NAMALWA (cell line): ENCODE data around the gene NAV2.

Experiments used
- DNase-seq: peaks from one replicate; pipeline ENCODE4 v3.0.0-alpha.2; 2015; ENCODE audit warnings: low spot score

NAV2 gene

DNA sequence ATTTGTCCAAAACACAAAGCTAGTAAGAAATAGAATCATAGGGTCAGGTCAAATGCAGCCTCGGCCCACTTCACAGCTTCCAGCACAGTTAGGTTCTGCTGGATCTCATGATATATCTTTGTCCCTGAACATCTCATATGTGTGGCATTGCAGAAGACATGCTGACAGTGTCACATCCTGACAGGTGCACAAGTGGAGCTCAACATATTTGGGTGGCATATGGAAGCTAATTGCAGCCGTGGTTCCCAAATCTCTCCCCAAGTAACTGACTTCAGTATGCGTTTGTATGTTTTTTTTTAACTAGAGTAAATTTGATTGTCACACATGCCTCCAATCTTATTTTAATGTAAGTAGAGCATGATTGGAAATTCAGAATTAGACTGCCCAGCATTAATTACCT lies 33.4 kb downstream of the NAV2 start:
- DNase-seq, result no peak

DNA sequence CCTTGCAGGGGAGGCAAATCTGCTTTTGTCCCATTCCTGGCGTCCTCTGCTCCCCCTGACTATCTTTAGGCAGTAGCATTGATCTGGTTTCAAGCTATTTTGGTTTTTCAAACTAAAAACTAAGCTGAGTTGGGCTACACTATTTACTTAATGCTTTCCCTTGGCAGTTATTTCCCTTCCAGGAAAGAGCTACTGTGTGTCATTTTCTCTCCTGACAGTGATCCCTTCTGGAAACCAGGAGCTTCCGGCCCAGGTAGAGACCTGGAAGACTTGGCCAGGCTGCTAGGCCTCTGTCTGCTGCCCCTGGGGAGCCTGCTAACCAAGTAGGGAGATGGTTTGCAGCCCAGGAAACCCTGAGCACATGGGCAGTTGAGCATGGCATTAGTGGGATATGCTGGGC lies 35.0 kb downstream of the NAV2 start:
- no peak for DNase-seq

DNA sequence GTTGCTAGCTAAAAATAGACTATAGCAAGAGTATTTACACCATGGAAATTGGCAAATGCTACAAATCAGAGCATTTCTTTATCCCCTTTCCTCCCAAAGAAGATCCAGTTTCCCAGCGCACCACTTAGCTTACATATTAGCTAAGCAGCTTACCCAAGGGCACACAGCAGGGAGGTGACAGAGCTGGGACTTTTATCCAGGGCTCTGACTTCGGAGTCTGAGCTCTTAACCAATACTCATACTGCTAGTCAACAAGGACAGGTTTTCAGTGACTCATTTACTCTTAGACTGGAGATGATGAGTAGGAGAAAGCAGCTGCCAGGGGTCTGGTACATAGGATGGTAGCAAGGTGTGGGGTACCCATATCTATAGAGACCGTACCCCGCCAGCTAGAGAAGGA lies 38.4 kb downstream of the NAV2 start:
- DNase-seq, result no peak

DNA sequence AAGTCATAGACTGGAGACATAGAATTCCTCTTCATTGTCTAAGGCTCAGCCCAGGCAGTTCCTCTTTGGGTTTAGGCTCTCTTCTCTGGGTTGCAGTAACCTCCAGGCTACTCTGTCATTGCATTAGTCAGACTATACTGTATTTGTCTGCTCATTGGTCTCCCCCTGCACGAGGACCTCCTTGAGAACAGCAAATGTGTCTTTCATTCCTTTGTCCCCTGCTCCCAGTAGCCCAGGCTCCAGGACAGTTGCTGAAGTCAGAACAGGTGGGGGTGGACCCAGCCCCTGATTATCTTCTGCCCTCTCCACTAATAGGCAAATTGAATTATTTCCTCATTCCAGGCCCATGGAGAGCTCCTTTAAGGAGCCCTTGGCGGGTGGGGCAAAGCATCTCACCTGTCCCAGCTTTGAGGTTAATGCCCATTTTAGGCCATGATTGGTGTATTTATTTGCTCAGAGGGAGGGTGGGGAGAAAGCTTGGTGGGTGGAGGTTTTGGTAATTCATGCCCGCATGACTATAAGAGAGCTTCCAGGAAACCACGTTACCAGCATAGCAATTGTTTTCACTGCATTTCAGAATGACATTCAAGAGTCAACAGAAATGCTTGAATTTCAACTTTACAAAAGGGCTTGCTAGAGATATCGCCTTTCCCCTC lies 40.9 kb downstream of the NAV2 start:
- DNase-seq, result no peak

DNA sequence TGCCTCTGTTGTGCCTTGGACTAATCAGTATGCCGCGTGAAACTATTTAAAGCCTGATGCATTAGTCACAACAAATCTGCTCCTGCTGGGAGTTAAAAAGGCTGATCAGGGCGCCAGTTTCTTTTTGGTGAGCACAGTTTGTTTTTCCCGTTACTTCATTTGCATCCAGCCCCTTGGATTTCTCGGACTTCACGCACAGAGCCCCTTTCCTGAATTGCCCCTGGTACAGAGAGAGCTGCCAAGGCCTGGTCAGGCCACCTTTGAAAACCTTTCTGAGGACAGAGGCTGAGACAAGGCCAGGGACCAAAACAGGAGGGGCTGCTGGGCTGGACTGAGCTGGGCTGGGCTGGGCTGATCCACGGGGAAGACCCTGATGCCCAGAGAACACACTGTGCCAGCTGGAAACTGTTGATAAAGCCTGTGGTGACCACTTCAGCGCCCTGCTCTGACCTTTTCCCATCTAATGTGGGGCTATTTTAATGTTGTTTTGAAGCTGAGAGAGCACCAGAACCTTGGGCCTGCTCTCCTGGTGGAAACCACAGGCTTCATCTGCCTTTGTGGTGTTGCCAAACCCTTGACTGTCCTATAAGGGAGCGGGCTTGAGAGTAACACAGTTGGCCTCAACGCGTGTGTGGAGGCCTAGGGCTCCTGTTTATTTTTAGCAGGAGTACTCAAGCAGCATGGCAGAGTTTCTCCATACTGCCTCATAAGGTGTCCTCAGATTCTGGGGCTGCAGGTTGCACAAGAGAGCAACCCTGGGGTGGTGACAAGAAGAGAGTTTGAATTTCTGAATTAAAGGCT lies 44.2 kb downstream of the NAV2 start:
- DNase-seq, result no peak

DNA sequence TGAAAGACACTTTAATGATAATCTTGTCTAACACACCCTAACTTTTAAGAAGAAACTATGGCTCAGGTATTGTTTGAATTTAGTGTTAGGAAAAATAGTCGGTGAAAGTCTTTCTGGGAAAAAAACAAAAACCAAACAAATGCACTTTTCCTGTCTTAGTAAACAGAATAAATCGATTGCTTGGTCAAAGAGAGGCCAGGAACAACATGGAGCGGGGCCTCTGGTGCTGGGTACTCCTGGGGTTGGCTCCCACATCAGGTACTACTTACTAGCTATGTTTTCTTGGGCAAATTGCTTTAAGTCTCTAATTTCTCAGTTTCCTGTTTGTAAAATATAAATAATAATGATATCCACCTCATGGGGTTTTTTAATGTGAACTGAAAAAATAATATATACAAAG lies 46.8 kb downstream of the NAV2 start:
- DNase-seq, result no peak

DNA sequence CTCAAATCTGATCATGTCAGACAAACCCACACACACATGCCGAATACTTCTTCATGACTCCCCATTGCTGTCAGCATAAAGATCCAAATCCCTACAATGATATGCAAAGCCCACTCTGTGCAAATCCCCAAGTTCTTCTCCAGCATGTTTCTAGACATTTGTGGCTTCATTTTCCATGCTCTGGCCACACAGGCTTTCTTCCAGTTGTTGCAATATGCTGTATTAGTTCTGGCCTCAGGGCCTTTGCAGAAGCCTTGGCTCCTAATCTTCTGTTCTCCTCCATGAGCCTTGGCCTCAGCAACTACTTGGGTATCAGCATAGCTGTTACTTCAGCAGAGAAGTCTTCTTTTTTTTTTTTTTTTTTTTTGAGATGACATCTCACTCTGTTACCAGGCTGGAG lies 49.6 kb downstream of the NAV2 start:
- DNase-seq, result no peak

DNA sequence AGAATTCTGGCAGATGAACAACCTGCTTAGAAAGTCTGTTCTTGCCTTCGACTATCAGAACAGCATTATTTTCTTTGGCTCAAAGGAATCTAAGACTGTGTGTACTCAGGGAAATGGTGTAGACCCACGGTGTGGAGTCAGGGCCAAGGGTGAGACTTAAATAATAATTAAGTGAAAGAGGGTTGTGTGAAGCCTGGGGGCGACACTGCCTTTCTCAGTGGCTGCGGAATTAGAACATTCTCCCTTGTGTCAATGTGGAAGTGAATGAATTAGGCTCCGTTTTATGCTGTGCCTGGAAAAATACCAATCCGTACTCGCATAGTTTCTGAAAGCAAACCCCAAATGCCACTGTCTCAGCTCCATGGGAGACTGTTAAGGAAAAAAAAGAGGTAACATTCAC lies 50.7 kb downstream of the NAV2 start:
- no peak for DNase-seq

DNA sequence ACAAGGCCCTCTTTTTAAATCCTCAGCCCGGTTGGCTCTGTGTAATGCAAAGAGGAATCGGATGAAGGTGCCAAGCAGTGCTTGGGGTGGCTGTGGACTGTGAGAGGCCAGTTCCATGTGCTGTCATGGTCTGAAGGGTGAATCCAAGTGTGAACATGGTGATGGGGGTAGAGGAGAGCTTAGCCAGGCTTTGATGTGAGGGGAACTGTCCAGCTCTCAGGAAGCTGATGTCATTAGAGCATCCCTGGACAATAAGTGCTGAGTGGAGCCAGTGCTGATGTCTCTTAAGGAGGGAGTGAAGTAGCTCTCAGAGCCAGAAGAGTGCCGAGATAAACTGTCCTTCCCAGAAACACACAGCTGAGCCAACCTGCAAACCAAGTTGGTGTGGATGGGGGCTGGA lies 53.6 kb downstream of the NAV2 start:
- no peak for DNase-seq

DNA sequence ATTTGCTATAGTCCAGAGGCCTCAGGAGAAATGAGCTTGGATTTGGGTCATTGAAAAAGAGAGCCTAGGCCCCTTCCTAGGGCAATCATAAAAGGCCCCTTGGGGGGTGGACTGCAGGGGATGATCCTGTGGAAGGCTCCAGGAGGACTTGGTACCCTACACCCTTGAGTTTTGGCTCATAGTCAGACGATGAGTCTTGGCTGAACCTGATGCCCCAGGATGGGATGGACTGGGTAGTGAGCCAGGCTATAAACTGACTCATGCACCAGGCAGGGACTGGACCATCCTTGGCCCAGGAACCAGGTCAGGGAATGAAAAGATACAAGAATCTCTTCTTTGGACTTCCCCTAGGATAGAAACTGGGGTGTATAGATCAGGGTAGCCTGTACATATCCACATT lies 54.2 kb downstream of the NAV2 start:
- DNase-seq, result no peak

DNA sequence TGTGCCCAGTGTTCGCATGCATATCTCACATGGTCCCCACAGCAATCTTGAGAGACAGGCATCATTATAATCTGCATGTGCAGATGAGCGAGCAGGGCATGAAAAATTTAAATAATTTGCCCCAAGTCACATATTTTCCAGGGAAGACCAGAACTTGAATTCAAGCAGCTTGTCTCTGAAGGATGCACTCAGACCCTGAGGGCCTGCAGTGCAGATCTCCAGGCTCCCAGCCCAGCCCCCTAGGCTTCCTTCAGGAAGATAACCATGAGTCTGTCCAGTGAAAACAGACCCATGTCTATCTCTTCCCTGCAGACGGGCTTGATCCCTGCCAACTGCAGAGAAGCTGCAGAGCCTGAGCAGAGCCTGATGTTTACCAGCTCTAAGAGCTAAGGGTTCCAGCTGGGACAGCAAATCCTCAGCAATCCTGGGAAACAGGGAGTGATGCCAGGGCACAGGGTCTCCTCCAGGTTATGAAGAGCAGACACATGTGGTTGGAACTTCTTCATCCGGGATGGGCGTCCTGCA lies 55.1 kb downstream of the NAV2 start:
- no peak for DNase-seq

DNA sequence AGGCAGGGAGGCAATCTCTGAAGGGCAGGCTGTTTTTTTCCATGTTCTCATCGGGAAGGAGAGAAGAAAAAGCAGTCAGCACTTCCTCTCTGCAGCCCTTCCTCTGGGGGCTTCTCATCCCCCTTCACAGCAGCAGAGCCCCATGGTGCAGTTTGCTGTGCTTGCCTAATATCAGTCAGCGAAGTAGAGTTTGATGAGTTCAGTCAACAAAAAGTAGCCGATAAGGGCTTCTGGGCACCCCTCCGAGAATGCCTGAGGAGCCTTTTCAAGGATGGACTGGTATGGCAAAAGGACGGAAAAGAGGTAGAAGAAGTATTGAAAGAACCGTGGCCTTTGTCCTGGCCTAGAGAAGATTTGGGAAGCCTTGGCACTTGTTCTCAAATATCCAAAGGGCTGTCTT lies 55.6 kb downstream of the NAV2 start:
- DNase-seq, result no peak

DNA sequence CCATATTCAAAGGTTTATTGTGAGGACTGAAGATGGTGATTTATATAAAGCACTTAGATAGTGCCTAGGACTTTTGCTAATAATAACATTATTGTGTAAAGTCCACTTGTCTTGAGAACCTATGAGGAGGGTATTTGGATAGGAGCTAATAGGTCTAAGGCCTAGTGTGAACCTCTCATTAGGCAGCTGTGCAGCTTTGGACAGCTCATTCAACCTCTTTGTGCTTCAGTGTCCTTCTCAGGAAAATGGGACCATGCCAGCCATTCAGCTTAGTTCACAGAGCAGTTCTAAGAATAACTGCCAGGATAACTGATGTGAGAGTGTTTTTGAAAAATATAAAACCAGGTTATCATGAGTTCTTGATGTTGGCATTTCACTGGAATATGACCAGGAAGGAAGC lies 56.2 kb downstream of the NAV2 start:
- DNase-seq, result no peak

DNA sequence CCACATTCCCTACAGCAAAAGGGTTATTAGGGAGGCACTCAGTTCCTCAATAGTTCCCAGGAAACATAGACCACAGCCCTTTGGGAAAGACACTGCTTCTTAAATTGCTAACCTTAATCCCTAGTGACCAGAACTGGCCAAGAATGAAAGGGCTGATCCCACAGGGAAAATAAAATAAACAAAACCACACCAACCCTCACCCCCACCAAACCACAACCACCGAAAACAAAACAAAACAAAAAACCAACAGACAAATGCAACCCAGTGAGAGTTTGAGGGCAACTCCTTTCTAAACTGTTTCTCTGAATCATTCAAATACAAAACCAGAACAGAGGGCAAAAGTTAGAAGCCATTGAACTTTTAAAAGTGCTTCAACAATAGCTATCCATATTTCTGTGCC lies 57.2 kb downstream of the NAV2 start:
- DNase-seq, result no peak

DNA sequence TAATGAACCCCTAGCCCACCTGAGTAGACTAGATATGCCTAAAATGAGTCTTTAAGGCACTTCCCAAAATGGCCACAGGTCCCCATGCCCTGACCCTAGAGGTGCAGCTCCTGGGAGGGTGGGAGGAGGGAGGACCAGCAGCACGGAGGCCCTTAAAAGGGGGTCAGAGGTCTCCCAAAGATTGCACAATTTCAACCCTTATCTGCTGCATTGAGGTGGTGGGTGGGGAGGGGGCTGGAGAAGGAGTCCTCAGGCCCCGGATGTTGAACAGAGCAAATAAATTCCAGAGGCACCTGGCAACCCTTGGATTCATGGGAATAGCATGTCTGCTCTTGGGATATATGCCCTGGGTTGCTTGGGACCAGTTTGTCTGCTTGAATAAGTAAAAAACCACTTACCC lies 57.6 kb downstream of the NAV2 start:
- no peak for DNase-seq

DNA sequence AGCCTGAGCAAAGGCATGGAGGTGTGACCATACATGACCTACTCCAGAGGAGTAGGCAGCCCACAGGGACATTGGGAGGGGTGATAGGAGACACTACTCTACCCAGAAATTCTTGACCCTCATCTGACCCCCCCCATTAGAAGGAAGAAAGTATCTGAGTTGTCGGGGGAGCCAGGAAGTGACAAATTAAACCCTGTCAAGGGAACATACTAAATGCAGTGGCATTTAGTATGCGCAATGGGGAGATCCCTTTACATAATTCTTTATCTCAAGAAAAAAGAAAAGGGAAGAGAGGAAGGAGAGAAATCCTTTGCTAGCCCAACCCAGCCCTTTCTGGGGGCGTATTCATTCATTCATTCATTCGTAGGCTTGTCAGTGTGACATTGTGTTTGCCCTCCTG lies 58.8 kb downstream of the NAV2 start:
- no peak for DNase-seq

DNA sequence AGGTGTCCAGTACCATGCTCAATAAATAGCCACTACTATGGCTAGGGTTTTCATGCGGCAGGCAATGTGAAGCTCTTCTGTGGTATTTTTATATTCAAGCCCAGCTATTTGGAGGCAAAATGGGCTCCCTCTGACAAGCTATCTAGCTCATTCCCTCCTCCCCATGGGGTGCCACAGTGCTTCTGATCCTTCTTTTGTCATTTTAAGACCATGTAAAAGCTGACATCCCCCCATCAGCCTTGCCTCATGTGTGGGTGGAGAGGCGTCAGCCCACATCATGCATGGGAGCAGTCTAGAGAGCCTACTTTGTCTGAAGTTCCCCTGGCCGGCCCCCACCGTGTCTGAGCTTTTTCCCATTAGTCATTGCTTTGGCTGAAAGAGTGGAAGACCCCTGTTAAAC lies 59.8 kb downstream of the NAV2 start:
- DNase-seq, result no peak

DNA sequence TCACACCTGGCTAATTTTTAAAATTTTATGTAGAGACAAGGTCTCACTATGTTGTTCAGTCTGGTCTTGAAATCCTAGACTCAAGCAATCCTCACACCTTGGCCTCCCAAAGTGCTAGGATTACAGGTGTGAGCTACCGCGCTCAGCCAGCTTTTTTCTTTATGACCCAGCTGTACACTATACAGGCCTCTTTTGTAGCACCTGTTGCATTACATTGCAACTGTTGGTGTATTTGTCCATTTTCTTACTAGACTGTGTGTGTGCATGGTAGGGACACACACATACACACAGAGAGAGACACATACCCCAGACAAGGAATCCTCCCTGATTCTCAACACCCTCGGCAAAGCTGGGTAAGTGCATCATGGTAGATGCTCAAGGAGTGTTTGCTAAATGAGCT lies 61.7 kb downstream of the NAV2 start:
- no peak for DNase-seq

DNA sequence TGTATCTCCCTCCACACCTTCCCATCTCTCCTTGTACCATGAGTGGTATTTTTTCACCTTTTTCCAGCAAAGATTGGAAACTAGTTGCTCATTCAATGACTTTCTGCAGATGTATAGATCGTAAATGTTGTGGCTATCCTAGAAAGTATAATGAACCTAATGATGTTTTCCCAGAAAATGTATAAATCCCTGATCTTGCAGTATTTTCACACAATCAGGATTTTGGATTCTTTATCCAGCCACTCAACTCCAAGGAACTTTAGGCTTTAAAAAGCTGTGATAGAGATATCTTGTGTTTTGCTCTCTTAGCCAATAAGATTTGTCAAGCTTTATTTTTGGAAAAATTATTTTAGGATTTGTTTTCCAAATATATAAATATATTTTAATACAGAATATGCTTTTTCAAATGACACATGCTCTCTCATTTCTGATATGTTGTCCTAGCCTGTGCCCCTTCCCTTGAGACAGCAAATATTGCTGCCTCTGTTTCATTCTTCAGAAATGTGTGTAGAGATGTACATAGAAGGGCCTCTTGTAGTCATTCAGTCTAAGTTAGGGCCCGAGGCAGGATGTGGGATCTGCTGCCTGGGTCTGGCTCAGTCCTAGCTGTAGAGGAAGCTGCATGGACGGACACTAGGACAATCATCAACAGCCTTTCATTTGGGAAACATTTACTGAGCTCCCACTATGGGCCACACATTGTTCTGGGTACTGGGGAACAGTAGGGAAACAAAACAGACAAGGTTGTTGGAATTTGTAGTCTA lies 62.4 kb downstream of the NAV2 start:
- no peak for DNase-seq

DNA sequence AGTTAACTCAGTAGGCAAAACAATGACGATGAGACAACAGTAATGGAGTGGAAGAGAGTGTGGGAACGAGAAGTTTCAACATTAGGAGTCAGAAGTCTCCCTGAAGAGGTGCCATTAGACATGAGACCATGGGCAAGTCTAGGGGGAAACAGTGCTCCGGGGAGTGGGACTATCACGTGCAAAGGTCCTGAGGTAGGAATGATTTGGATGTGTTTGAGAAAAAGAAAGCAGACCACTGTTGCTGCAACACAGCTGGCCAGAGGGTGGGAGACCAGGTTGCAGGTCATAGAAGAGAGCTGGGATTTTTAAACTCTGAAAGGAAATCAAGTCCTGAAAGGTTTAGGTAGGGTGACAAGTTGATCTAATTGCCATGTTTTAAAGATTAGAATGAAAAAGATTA lies 63.0 kb downstream of the NAV2 start:
- no peak for DNase-seq

DNA sequence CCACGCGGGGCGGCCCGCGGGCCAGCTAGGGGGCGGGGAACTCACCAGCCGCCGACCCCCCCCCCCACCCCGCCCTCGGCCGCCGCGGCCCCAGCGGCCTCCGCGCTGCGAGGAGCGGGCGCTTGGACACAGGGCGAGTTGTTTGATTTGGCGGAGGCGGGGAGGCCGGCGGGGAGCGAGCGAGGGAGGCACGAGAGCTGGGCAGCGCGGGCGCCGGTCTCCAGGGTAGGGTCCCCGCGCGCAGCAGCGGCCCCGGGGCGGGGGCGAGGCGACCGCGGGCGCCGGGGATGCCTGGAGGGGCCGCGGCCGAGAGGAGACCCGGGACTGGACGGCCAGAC lies 64.4 kb downstream of the NAV2 start:
- no peak for DNase-seq

DNA sequence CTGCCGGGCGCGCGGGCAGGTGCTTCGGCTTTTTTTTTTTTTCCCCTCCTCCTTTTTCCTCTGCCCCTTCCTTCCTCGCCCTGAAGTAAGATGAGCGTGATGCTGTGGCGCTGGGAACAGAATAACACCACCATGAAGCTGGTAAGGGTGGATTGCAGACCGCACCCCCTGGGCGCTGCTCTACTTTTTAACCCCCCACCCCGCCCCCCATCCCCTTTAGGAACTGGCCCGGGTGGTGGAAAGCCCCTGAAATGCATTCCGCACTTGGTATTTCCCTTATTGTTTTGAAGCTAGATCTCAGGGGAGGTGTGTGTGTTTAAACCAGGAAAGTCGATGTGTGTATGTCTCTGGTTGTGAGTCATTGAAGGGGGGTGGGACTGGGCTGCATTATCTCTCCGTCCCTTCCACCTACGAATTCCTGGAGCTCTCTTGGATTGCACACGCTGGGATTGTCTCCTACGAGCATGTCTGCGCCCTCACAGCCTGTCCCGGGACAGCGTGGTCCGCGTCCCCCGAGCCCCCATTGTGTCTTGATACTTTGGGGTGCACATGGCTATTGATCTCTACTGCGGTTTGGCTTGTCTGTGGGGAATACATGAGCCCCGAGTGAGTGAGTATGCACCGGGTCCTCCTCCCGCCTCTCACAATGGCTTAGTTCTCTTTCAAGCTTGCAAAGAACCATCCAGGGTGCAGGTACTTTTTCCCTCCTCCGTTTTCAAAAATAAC lies 64.9 kb downstream of the NAV2 start:
- no peak for DNase-seq

DNA sequence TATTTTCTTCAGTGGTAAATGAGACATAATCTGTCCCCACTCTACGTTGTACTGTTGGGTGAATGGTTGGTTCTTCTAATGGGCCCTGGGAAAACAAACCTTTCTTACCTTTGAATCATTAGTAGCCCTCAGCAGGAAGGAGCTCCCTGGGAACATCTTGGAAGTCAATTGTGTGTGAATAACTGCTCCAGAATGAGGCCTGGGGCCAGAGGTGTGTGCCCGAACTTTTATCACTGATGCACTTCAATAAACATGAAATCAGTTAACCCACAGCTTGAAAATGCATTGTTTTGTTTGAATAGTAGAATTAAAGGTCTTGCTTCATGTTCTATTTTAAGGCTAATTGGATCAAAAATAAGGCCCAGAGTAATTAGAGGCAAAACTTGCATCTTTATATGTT lies 67.1 kb downstream of the NAV2 start:
- no peak for DNase-seq
